CD14-positive monocyte (primary cell): Measurements from ENCODE around the gene SERPINA5. TPM values are rescaled to one million over a fixed set of nuclear protein-coding genes. Genes with fewer than 3 reads are reported as not detected.

ENCODE experiments used
- DNase-seq, 3 donors: peaks; one replicate each; pipeline ENCODE4 v3.0.0-alpha.2; 2011 to 2022
- H2AFZ ChIP-seq: 2 replicates; pipeline ENCODE4 v1.6.0; 2012; ENCODE audit warnings: mild to moderate bottlenecking, low read depth, low read length, inconsistent platforms; ENCODE audit not compliant: insufficient read depth, poor library complexity, severe bottlenecking
- H3K27ac ChIP-seq, 2 donors: 1 replicate in 1 of 2; 2 replicates in 1 of 2; pipeline ENCODE4 v1.5.1; 2012 to 2013; ENCODE audit warnings: low read length in 2 of 2, control low read depth in 1 of 2, inconsistent platforms in 1 of 2, low read depth in 1 of 2, mild to moderate bottlenecking in 1 of 2
- H3K27me3 ChIP-seq, 2 donors: one replicate each; pipeline versions ENCODE4 v1.6.0 to v1.6.1; 2011 to 2013; ENCODE audit warnings: low read length in 2 of 2; ENCODE audit not compliant: control insufficient read depth in 2 of 2, insufficient read depth in 2 of 2
- H3K36me3 ChIP-seq, 2 donors: replicated peaks in 1 of 2; 1 replicate in 1 of 2; 2 replicates in 1 of 2; pipeline versions ENCODE4 v1.5.1 to v1.6.1; 2012 to 2013; ENCODE audit warnings: low read length in 2 of 2, control low read depth in 1 of 2, inconsistent platforms in 1 of 2, mild to moderate bottlenecking in 1 of 2; ENCODE audit not compliant: insufficient read depth in 2 of 2, control insufficient read depth in 1 of 2
- H3K4me1 ChIP-seq, 2 donors: 1 replicate in 1 of 2; 2 replicates in 1 of 2; pipeline versions ENCODE4 v1.5.1 to v1.6.1; 2012 to 2013; ENCODE audit warnings: low read length in 2 of 2, control low read depth in 1 of 2, inconsistent platforms in 1 of 2, mild to moderate bottlenecking in 1 of 2, moderate library complexity in 1 of 2; ENCODE audit not compliant: insufficient read depth in 2 of 2, control insufficient read depth in 1 of 2
- H3K4me2 ChIP-seq: replicated peaks from 2 replicates; pipeline ENCODE3; 2012; ENCODE audit warnings: low read length, moderate library complexity, mild to moderate bottlenecking; ENCODE audit not compliant: poor library complexity, severe bottlenecking; ENCODE audit errors: extremely low read depth
- H3K4me3 ChIP-seq, 3 experiments: fragments of 200-600 bp in 1 of 3; sonication (generic) in 1 of 3; replicated peaks in 1 of 3; 1 replicate in 2 of 3; 2 replicates in 1 of 3; pipeline ENCODE4 v1.5.1; 2011 to 2013; ENCODE audit warnings: low read length in 3 of 3, mild to moderate bottlenecking in 3 of 3, control low read depth in 2 of 3, low read depth in 2 of 3, inconsistent platforms in 1 of 3, moderate library complexity in 1 of 3
- H3K79me2 ChIP-seq: 2 replicates; pipeline ENCODE4 v1.6.0; 2012; ENCODE audit warnings: mild to moderate bottlenecking, control low read depth, inconsistent platforms, low read length, moderate library complexity; ENCODE audit not compliant: insufficient read depth
- H3K9ac ChIP-seq: 2 replicates; pipeline ENCODE4 v1.6.0; 2017; ENCODE audit warnings: low read length, mild to moderate bottlenecking; ENCODE audit not compliant: insufficient read depth, poor library complexity, severe bottlenecking
- H3K9me3 ChIP-seq, 2 donors: replicated peaks in 1 of 2; 1 replicate in 1 of 2; 2 replicates in 1 of 2; pipeline versions ENCODE4 v1.5.1 to v1.6.1; 2012 to 2013; ENCODE audit warnings: low read length in 2 of 2, control low read depth in 1 of 2; ENCODE audit not compliant: control insufficient read depth in 1 of 2, insufficient read depth in 1 of 2
- H4K20me1 ChIP-seq: 2 replicates; pipeline ENCODE4 v1.6.0; 2012; ENCODE audit warnings: mild to moderate bottlenecking, low read length, control low read depth, moderate library complexity; ENCODE audit not compliant: insufficient read depth
- H3K27ac Mint-ChIP-seq, 7 donors: one replicate each; pipeline ENCODE4 v1.8.0; 2020; ENCODE audit warnings: mild to moderate bottlenecking in 7 of 7, mixed read lengths in 7 of 7, moderate library complexity in 6 of 7, inconsistent platforms in 2 of 7
- H3K27me3 Mint-ChIP-seq, 3 donors: one replicate each; pipeline ENCODE4 v1.8.0; 2021 to 2022; ENCODE audit warnings: low read depth in 3 of 3, mild to moderate bottlenecking in 3 of 3, mixed read lengths in 3 of 3, moderate library complexity in 3 of 3, inconsistent platforms in 1 of 3
- H3K36me3 Mint-ChIP-seq, 2 donors: one replicate each; pipeline ENCODE4 v1.8.0; 2020; ENCODE audit warnings: mixed read lengths in 2 of 2, inconsistent platforms in 1 of 2, mild to moderate bottlenecking in 1 of 2
- H3K4me1 Mint-ChIP-seq: one replicate; pipeline ENCODE4 v1.8.0; 2020; ENCODE audit warnings: mild to moderate bottlenecking, mixed read lengths
- H3K4me3 Mint-ChIP-seq, 2 donors: one replicate each; pipeline ENCODE4 v1.8.0; 2020; ENCODE audit warnings: mild to moderate bottlenecking in 2 of 2, mixed read lengths in 2 of 2, moderate library complexity in 1 of 2
- H3K9me3 Mint-ChIP-seq, 7 donors: one replicate each; pipeline ENCODE4 v1.8.0; 2020 to 2022; ENCODE audit warnings: mixed read lengths in 7 of 7, mild to moderate bottlenecking in 6 of 7, moderate library complexity in 6 of 7, inconsistent platforms in 2 of 7
- WGBS: methylation state at CpG from one replicate; pipeline ENCODE4 v1.1.5; 2013; ENCODE audit warnings: missing lambda C conversion rate; ENCODE audit not compliant: insufficient coverage; 5-methylcytosine and 5-hydroxymethylcytosine counted together
- intact Hi-C, 2 donors: fragments of 100-400 bp; cut with micrococcal nuclease; formaldehyde crosslinking; loops; one replicate each; pipeline versions ENCODE4 v1.15.0 to v1.15.1; 2023
- polyA plus RNA-seq, 3 donors: library from polyadenylated mRNA; depleted of rRNA in 1 of 3; unstranded in 2 of 3; stranded (reverse) in 1 of 3; fragments of 300-500 nt in 2 of 3; fragments of >200 nt in 1 of 3; fragmentation: Illumina TruSeq in 2 of 3; gene quantifications; 1 replicate in 2 of 3; 2 replicates in 1 of 3; pipeline ENCODE4 v1.2.3, GENCODE V29; 2012 to 2021
- TF ChIP-seq, protein P1 (sequence below): fragments of 200-600 bp; IDR thresholded peaks from one replicate; pipeline ENCODE4 v1.8.0; 2022; ENCODE audit warnings: antibody characterized with exemption, mild to moderate bottlenecking

Gene SERPINA5
- polyA plus RNA-seq, 3 donors = not detected

- peaks cover 0 to 3% (median 0%) of the 10 kb centered on the region in 7 donors for H3K9me3 Mint-ChIP-seq
- TF ChIP-seq, protein P1, sequence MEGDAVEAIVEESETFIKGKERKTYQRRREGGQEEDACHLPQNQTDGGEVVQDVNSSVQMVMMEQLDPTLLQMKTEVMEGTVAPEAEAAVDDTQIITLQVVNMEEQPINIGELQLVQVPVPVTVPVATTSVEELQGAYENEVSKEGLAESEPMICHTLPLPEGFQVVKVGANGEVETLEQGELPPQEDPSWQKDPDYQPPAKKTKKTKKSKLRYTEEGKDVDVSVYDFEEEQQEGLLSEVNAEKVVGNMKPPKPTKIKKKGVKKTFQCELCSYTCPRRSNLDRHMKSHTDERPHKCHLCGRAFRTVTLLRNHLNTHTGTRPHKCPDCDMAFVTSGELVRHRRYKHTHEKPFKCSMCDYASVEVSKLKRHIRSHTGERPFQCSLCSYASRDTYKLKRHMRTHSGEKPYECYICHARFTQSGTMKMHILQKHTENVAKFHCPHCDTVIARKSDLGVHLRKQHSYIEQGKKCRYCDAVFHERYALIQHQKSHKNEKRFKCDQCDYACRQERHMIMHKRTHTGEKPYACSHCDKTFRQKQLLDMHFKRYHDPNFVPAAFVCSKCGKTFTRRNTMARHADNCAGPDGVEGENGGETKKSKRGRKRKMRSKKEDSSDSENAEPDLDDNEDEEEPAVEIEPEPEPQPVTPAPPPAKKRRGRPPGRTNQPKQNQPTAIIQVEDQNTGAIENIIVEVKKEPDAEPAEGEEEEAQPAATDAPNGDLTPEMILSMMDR = no peak
- no peaks in the 10 kb centered on the region for H3K79me2 ChIP-seq
- H2AFZ ChIP-seq = no peak overlapping the region
- no peaks in the 10 kb centered on the region for H3K9me3 ChIP-seq
- no peak overlapping the region for H3K4me3 ChIP-seq
- no peak overlapping the region for H3K27ac Mint-ChIP-seq
- no peaks in the 10 kb centered on the region for H3K27me3 ChIP-seq
- H3K27me3 Mint-ChIP-seq = peaks cover 2 to 8% (median 4%) of the 10 kb centered on the region in 3 donors
- no peaks in the 10 kb centered on the region for H3K36me3 Mint-ChIP-seq
- H4K20me1 ChIP-seq = no peaks in the 10 kb centered on the region
- intact Hi-C loops = no loop called here
- DNase-seq = no peak
- no peak overlapping the region for H3K4me3 Mint-ChIP-seq
- H3K9ac ChIP-seq = no peak overlapping the region
- 95% methylated on average over 7 of the region's 8 CpGs for WGBS
- no peak overlapping the region for H3K27ac ChIP-seq
- H3K36me3 ChIP-seq = no peaks in the 10 kb centered on the region
- no peak overlapping the region for H3K4me2 ChIP-seq
- no peaks in the 10 kb centered on the region for H3K4me1 Mint-ChIP-seq
- H3K4me1 ChIP-seq = no peaks in the 10 kb centered on the region
These were observed 10.6 kb downstream of the SERPINA5 start for GRCh38 chr14:94591871-94592270.

DNA sequence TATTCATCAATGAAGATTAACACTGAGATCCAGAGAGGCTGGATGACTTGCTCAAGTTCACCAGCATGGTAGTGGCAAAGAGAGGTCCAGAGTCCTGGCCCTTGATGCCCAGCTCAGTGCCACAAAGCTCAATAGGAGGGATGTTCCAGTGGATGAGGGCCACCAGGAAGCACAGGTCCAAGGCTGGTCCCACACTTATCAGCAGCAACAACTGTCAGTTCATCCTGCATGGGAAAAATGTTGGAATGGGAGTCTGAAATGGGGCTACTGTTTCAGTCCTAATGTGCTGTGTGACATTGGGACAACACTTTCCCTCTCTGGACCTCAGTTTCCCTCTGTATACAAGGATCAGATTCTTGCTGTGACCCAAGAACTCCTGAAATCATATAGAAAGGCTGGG, 11.2 kb downstream of the SERPINA5 start:
- Mint-ChIP-seq H3K27me3 (peaks cover 4 to 8% (median 5%) of the 10 kb centered on the region in 3 donors), H3K27ac (no peak overlapping the region), H3K36me3 (no peaks in the 10 kb centered on the region), H3K4me3 (no peak overlapping the region), H3K9me3 (peaks cover 0 to 3% (median 0%) of the 10 kb centered on the region in 7 donors), H3K4me1 (no peaks in the 10 kb centered on the region)
- H4K20me1 ChIP-seq = no peaks in the 10 kb centered on the region
- H3K9me3 ChIP-seq = no peaks in the 10 kb centered on the region
- H3K27me3 ChIP-seq = no peaks in the 10 kb centered on the region
- no peak overlapping the region for H3K4me3 ChIP-seq
- H2AFZ ChIP-seq = no peak overlapping the region
- no peak overlapping the region for H3K27ac ChIP-seq
- TF ChIP-seq, protein P1 = no peak
- no peak overlapping the region for H3K9ac ChIP-seq
- no peak overlapping the region for H3K4me2 ChIP-seq
- H3K79me2 ChIP-seq = no peaks in the 10 kb centered on the region
- H3K36me3 ChIP-seq = no peaks in the 10 kb centered on the region
- intact Hi-C loops = no loop called here
- DNase-seq = no peak
- H3K4me1 ChIP-seq = no peaks in the 10 kb centered on the region
